ENCODE data around the gene ARMH1.
"Not testable (repeated sequence)": the region's sequence is repeated elsewhere in the genome, so short reads cannot be mapped to it uniquely, and the experiment has no call there.

ARMH1 gene

DNA sequence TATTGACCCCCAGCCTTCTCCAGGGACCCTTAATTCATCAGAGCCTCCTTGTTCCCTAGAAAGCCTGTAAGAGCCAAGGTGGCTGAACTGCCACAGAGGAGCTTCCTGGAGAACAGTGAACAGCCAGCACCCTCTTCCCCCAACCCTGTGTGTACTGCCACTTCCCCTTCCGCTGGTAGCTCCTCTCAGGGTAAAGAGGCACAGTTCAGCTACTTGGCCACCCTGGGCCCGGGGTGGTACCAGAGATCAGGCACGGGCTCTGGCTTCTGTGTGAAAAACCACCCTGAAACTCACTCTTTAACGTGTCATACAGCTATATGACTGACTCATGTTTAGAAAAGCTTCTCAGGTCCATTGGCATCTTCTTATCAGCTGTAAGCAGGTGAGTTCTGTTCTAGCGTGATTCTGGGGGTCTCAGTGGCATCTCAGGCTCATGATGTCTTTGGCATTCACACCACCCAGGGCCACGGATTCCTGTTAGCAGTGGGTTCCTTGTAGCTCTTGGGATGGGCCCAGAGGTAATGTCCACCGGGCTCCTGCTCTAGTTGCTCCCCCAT, 22.4 kb downstream of the ARMH1 start:
- no peak for DNase-seq

DNA sequence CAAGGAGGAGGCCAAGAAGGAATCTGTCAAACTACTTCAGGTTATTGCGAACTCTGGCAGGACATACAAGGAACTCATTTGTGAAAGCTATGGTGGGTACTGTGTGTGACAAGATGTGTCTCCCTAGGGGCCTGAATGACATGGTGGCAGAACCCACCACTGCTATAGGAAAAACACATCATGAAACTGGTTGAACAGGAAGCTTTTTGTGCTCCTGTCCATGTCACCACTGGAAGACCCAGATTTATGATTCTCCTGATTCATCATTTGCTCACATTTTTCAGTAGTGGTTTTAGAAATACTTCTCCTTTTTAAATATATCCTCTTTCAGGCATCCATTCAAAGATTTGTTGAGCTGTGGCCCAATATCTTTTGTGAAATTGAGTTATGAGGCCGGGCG, 23.6 kb downstream of the ARMH1 start:
- DNase-seq = no peak

DNA sequence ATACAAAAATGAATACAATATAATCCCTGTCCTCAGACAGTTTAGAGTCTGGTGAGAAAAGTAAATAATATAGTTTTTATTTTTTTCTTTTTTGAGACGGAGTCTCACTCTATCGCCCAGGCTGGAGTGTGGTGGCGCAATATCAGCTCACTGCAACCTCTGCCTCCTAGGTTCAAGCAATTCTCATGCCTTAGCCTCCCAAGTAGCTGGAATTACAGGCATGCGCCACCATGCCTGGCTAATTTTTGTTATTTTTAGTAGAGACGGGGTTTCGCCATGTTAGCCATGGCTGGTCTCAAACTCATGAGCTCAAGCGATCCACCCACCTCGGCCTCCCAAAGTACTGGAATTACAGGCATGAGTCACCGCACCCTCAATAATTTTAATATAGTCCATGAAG, 24.9 kb downstream of the ARMH1 start:
- DNase-seq = not testable (repeated sequence)

DNA sequence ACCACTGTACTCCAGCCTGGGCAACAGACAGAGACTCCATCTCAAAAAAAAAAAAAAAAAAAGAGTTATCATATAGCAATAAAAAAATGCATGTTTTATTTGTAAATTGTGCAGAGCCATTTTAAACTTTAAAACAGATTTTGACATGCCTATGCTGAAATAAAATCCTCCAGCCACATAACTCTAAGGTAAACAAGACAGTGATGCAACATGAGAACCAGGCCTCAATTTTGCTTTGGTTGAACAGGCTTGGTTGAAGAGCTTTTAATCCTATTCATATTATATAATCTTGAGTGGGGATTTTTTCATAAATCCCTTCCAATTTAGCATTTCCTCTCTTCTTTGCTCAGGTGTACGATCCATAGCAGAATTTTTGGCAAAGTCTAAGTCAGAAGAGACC, 26.1 kb downstream of the ARMH1 start:
- DNase-seq = no peak

GRCh38 chr1:44701141-44701573, 26.6 kb downstream of the ARMH1 start:
- DNase-seq = no peak

GRCh38 chr1:44705470-44705869, 31.0 kb downstream of the ARMH1 start:
- no peak for DNase-seq

DNA sequence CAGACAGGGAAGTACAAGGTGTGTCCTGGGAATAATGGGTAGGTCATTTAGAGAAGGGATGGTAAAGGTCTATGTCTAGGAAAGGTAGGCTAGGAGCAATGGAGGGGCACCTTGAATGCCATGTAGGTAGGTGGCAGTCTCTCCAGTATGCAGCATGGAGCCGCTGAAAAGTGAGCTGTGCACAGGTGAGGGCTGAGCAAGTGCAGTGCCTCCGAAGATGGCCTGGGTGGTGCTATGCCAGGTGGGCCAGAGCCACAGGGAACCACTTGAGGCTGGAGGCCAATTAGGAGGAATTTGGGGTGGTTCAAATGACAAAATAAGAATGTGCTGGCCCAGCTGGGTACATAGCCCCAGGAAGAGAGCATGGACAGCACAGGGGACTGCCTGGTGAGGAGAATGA, 31.4 kb downstream of the ARMH1 start:
- no peak for DNase-seq

GRCh38 chr1:44707112-44707881, 32.8 kb downstream of the ARMH1 start:
- no peak for DNase-seq

DNA sequence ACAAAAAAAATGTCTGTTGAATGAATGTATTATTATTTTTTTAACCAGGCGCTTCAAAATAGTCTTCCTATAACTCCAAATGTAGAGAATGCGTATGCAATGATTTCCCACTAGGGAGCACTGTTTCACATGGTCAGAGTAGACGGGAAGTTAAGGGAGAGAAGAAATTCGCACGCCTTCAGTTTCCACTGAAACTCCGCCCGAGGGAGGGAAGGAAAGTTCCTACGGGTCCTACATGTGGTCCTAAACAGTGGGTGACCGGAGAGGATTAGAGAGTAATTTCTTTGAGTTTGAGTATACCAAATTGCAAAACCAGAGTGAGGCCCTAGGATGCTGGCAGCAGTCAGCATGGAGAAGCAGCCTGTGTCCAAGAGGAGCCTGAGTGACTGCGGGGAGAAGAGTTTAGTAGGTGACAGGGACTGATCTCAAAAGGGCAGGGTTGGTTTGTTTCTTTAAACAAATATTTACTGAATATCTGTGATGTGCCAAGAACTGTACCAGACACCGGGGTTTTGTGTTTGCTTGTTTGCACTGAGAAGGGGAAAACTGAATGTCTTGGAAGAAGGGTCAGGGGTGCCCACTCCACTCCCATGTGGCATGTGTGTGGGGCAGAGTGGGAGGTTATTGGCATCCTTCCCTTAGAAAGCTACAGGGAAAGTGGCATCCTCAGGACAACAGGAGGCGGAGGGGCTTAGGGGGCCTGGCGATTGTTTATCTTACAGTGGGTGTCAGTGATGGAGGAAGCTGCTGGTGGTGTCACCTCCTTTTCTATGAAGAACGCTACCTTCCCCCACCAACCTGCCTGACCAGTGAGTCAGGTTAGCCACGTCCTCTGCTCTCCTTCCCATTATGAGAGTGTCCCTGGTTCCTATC, 33.7 kb downstream of the ARMH1 start:
- DNase-seq = peak; percentile 30

- no peak for DNase-seq
Measured at GRCh38 chr1:44713321-44713781, 38.8 kb downstream of the ARMH1 start.

DNA sequence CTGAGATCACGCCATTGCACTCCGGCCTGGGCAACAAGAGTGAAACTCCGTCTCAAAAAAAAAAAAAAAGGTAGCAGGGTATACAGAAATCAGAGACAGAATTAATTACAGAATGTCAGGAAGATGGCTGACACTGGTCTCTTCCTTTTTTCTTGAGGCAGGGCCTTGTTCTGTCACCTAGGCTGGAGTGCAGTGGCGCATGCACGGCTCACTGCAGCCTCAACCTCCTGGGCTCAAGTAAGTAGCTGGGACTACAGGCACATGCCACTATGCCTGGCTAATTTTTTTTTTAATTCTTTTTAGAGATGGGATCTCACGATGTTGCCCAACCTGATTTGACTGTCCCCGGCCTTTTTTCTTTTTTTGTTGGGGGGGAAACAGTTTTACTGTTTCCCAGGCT, 40.0 kb downstream of the ARMH1 start:
- DNase-seq = no peak

- DNase-seq = peak; percentile 89
Measured at GRCh38 chr1:44714944-44715571, 40.5 kb downstream of the ARMH1 start.

DNA sequence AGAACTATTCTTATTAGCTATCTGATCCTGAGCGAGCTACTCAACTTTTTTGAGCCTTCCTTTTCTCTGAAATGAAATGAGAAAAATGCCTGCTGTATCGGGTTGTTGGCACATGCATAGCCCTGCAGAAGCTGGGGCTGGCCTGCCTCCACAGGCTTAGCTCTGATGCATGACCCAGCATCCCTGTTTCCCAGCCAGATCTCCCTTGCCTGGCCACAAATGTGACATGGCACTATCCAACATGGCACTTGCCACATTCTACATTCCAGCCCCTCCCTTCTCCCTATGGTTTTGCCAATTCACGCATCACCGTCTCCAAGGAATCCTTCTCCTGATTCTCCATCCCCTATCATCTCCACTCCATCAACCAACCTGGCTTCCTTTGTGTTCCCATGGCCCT, 42.6 kb downstream of the ARMH1 start:
- no peak for DNase-seq

- no peak for DNase-seq
Measured at GRCh38 chr1:44717653-44718052, 43.1 kb downstream of the ARMH1 start.

GRCh38 chr1:44718091-44718490, 43.6 kb downstream of the ARMH1 start:
- DNase-seq = no peak

DNA sequence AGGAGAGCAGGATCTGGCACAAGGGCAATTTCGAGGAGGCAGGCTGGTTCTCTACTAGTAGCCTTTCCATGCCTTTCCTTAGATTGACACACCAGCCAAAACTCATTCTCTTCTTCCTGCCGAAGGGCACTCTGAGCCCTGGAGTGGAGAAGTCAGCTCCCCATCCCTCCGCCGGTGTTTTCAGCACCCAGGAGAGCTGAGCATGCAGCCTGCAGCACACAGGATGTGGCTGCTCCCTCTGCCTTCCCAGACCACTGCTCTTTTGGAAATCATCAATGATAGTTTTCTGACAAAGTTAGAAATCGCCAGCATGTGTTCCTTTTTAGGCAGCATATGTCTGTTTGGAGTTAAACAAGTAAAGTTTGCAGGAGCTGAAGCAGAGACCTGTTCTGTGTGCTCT, 44.8 kb downstream of the ARMH1 start:
- no peak for DNase-seq

DNA sequence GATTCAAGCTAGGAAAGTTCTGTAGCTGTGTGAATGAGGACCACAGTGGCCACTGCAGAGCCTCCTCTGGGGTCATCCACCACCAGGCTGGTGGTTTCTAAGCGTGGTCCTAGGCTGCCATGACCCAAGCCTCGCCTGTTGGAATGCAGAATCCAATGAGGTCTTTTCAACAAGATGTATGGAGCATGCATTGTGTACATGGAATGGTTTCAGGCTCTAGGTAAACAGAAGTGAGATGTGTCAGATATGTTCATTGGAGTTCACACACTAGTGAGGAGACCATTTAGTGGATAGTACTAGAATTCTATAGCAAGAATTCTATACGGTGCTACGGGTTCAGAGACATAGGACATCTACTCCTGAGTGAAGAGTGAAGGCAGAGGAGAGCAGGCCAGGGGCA, 45.8 kb downstream of the ARMH1 start:
- DNase-seq = no peak

GRCh38 chr1:44721485-44722361, 47.2 kb downstream of the ARMH1 start:
- DNase-seq = peak; percentile 99

DNA sequence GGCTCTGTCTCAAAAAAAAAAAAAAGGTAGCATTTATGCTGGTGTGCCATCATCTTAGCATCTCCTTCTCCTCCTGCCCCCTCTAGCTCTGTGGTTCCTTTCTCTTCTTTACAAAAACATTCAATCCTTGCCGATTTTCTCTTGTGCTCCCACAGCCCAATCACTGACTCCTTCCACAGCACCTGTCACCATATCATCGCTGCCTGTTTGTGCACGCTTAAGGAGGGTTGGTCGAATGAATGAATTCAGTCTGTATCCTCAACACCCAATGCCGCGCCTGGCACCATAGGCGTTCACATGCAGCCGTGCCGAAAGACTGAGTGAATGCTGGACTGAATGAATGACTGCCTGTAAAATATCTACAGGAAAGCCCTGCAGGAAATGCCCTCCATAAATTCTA, 48.5 kb downstream of the ARMH1 start:
- DNase-seq = no peak

GRCh38 chr1:44723496-44724295, 49.2 kb downstream of the ARMH1 start:
- DNase-seq = no peak

DNA sequence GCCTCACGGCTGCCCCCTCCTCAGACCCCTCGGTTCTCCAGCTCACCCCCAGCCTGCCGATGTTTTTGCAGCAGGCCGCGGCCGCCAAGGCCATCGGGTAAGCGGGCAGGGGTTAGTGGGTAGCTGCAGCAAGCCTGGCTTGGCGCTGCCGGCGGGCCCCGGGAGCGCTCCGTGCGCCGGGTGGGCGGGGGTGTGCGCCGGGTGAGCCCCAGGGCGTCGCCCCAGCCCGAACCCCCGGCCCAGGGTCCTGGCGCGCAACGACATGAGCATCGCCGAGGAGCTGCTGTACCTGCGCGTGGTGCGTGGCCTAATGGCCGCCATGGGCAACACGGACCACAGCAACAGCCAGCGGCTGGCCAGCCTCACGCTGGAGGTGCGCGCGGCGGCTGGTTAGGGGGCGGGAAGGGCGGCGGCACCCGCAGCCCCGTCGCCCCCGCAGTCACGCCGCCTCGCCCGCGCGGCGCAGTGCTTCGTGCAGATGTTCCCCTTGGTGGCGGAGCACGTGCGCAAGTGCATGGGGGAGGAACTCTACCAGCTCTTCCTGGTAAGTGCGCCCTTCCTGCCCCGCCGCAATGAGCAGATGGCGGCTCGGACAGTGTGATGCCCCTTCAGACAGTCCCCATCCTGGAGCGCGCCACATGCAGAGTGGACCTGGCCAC, 49.9 kb downstream of the ARMH1 start:
- no peak for DNase-seq
